HG03342 (cell line): Measurements from ENCODE around the gene CCDC87.
"Not testable (repeated sequence)": the region's sequence is repeated elsewhere in the genome, so short reads cannot be mapped to it uniquely, and the experiment has no call there.

ENCODE experiments used
- ATAC-seq: cut with Tn5 transposase; IDR thresholded peaks from one replicate; pipeline ENCODE4 v1.9.1; 2021; ENCODE audit warnings: mild to moderate bottlenecking, moderate library complexity; ENCODE audit not compliant: unreplicated experiment

The CCDC87 gene, protein sequence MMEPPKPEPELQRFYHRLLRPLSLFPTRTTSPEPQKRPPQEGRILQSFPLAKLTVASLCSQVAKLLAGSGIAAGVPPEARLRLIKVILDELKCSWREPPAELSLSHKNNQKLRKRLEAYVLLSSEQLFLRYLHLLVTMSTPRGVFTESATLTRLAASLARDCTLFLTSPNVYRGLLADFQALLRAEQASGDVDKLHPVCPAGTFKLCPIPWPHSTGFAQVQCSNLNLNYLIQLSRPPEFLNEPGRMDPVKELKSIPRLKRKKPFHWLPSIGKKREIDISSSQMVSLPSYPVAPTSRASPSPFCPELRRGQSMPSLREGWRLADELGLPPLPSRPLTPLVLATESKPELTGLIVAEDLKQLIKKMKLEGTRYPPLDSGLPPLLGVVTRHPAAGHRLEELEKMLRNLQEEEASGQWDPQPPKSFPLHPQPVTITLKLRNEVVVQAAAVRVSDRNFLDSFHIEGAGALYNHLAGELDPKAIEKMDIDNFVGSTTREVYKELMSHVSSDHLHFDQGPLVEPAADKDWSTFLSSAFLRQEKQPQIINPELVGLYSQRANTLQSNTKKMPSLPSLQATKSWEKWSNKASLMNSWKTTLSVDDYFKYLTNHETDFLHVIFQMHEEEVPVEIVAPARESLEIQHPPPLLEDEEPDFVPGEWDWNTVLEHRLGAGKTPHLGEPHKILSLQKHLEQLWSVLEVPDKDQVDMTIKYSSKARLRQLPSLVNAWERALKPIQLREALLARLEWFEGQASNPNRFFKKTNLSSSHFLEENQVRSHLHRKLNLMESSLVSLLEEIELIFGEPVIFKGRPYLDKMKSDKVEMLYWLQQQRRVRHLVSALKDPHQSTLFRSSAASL

GRCh38 chr11:66592457-66593302 is at the start of gene CCDC87, which contains the start of gene CCS:
Gene CCDC87, minus strand, starts transcription at chr11:66593063. Its CDS starts 48 bp downstream, at chr11:66593015.
Gene CCS, plus strand, starts transcription at chr11:66593185. Its CDS starts 77 bp downstream, at chr11:66593262.
- ATAC-seq = peak; percentile 92

- ATAC-seq = no peak
Measured at GRCh38 chr11:66641834-66642233, 49.0 kb upstream of the CCDC87 start.

- ATAC-seq = not testable (repeated sequence)
Measured at GRCh38 chr11:66639814-66640340, 47.0 kb upstream of the CCDC87 start.

GRCh38 chr11:66639066-66639813 is 46.4 kb upstream of the CCDC87 start:
- ATAC-seq = no peak

DNA sequence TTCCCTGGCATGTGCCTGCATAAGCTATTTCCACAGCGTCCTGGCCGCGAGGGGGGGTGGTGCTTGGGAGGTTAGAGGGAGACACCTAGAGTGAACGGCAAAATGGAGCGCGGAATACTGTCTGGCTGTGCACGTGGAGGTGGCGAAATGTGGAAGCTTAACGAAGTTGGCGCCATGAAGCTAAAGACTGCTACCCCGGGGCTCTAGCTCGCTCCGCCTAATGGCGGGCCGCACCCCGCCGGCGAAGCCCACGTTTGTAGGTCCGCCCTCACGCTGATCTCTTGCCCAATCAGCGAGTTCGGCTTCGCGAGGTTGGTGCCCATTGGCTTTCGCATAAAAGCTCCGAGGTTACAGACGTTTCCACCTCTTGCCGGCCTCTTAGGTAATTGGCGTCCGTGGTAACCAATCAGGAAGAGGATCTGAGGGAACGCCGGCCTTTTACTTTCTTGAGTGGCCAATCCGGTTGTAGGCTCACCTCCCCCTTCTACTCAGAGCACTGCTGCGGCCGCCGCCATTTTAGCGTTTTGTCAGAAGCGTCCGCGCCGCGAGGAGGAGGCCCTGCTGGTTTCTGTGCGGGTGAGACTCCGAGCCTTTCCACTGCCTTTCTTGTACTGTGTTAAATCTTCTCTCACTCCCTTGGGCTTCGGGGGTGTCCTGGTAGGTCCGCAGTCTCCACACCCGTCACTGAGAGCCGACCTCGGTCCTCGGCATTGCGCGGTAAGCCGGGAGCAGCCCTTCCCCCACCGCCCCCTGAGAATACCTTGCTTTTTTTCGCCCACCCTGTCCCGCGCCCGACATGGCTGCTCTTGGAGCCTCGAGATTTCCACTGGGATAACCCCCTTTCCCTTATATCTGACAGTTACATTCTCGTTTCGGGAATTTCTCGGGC is 45.6 kb upstream of the CCDC87 start, which contains the start of gene RBM4:
Gene RBM4, plus strand, starts transcription at position 527 of the 889 bp plus-strand sequence. CDS start 1,009 bp downstream, outside the sequence.
- ATAC-seq = peak; percentile 95

DNA sequence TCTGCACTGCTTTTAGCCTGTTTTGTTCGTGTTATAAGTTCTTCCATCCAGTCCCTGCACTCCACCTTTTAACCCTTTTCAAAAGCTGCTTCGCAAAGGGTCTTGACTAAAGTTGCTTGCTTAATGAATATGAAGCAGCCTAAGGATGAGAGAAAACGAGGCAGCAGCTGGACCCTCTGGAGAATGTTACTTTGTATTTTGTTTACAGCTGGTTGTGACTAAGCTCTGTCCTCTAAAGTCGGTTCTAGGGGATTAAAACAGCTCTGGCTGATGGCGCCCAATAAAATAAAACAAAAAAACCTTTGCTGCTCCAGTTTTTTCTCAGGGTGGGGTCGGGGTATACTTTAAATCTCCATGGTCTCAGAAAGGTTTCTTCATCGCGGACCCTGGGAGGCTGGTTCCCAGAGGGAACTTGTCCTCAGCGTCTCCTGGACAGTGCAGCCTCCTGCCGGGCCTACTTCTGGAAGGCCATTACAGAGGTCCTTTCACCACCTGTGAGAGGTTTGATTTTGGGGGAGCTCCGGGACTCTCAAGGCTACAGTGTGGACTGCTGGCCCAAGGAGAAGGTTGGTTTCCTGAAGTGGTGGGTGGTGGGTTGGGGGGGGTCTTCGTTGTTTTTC is 44.8 kb upstream of the CCDC87 start:
- ATAC-seq = no peak

DNA sequence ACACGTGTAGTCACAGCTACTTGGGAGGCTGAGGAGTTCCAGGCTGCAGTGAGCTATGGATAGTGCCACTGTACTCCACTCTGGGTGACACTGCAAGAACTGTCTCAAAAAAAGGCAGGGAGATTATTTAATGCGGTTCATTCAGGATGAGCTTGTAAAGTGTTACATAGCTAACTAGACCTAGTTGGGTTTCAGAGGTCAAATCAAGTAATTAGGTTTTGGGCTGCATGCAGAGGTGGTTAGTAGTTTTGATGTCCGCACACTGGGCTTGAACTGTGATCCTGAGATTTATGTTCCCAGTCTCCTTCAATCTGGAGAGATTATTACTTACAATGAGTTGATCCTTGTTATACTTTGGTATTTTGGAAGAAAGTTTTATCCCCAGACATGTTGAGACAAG is 43.5 kb upstream of the CCDC87 start:
- ATAC-seq = no peak

DNA sequence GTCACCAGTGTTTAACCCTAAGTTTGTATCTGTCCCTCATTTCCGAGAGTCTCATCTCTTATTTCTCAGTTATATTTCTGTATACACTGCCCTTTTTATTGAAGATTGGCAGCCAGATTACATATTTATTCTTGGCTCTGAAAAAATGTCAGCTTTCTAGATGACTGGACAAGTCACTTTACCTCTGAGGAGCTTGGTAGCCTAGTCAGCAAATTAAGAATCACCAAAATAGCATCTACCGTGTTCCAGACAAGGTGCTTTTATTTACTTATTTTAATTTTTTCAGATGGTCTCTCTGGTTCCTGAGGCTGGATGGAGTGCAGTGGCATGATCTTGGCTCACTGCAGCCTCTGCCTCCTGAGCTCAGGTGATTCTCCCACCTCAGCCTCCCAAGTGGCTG is 40.1 kb upstream of the CCDC87 start:
- ATAC-seq = no peak

- no peak for ATAC-seq
Measured at GRCh38 chr11:66631883-66632282, 39.0 kb upstream of the CCDC87 start.

DNA sequence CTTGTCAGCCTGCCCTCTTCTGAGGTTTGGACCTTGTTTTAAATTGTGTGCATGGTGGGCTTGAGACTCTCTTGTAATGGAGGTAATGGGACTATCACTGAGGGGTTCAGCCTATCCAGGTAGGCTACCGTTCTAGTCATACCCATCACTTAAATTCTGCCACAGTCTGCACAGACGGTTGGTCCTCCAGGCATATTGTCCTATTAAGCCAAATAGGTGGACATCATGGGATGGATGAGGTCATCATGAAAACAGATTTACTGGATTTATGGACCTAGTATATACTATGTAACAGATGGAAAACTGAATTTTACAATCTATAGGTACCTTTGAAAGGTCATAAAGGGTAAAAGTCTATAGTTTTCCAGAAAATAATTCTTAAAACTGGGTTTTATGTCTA is 36.5 kb upstream of the CCDC87 start:
- ATAC-seq = no peak

- ATAC-seq = no peak
Measured at GRCh38 chr11:66628061-66628603, 35.3 kb upstream of the CCDC87 start.

- no peak for ATAC-seq
Measured at GRCh38 chr11:66626926-66627325, 34.1 kb upstream of the CCDC87 start.

DNA sequence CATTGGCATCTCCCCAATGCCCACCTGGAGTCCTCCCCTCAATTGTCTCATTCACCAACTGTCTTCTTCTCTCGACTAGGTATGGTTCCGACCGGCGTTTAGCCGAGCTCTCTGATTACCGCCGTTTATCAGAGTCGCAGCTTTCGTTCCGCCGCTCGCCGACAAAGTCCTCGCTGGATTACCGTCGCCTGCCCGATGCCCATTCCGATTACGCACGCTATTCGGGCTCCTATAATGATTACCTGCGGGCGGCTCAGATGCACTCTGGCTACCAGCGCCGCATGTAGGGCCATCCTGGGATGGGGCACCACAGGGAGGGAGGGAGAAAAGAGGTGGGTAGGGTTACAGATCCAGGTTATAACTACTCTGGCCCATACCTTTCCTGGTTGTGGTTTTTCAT is 33.5 kb upstream of the CCDC87 start:
- ATAC-seq = no peak

GRCh38 chr11:66625752-66626149 is 32.9 kb upstream of the CCDC87 start:
- ATAC-seq = no peak

DNA sequence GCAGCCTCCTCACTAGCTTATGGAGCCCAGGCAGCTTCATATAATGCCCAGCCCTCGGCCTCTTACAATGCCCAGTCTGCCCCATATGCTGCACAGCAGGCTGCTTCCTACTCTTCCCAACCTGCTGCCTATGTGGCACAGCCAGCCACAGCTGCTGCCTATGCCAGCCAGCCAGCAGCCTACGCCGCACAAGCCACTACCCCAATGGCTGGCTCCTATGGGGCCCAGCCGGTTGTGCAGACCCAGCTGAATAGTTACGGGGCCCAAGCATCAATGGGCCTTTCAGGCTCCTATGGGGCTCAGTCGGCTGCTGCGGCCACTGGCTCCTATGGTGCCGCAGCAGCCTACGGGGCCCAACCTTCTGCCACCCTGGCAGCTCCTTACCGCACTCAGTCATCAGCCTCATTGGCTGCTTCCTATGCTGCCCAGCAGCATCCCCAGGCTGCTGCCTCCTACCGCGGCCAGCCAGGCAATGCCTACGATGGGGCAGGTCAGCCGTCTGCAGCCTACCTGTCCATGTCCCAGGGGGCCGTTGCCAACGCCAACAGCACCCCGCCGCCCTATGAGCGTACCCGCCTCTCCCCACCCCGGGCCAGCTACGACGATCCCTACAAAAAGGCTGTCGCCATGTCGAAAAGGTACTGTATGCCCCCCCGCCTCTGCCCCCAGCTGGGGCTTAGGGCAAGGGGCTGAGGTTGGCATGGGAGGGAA is 32.3 kb upstream of the CCDC87 start:
- ATAC-seq = no peak

DNA sequence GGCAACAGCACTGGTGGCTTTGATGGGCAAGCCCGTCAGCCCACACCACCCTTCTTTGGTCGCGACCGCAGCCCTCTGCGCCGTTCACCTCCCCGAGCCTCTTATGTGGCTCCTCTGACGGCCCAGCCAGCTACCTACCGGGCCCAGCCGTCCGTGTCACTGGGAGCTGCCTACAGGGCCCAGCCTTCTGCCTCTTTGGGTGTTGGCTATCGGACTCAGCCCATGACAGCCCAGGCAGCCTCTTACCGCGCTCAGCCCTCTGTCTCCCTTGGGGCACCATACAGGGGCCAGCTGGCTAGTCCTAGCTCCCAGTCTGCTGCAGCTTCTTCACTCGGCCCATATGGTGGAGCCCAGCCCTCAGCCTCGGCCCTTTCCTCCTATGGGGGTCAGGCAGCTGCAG is 31.6 kb upstream of the CCDC87 start:
- no peak for ATAC-seq

- no peak for ATAC-seq
Measured at GRCh38 chr11:66619080-66619554, 26.3 kb upstream of the CCDC87 start.
